ENCODE measurements around the gene ESYT3. TPM values are rescaled to one million over a fixed set of nuclear protein-coding genes. Genes with fewer than 3 reads are reported as not detected.
"Not testable (repeated sequence)": the region's sequence is repeated elsewhere in the genome, so short reads cannot be mapped to it uniquely, and the experiment has no call there.

ESYT3 gene
- total RNA-seq, 1 donor from 2014 or later, result 66.4 TPM

DNA sequence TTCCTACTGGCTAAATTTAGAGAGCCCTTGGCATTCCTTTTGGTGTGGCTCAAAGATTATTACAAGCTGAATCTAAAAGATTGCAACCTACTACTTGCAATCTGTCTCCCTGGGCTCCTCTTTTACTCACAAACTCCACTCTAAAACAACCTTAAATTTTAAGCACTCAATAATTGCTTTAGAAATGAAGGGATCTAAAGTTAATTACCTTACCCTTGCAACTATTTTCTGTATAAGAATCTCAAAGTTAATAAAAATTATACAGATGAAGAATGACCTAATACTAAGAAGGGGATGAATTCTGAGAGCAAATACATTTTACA is 60.2 kb downstream of the ESYT3 start:
- ATAC-seq (no peak), DNase-seq (no peak)
- intact Hi-C loops (cut with DNase I), result no loop called here
- Histone ChIP-seq H3K4me3 (no peak overlapping the region), H3K27ac (no peak overlapping the region), H3K4me1 (no peaks in the 10 kb centered on the region), H3K27me3 (no peaks in the 10 kb centered on the region), H3K36me3 (peaks cover 6% of the 10 kb centered on the region), H3K9me3 (no peaks in the 10 kb centered on the region)
- TF ChIP-seq, protein P1, sequence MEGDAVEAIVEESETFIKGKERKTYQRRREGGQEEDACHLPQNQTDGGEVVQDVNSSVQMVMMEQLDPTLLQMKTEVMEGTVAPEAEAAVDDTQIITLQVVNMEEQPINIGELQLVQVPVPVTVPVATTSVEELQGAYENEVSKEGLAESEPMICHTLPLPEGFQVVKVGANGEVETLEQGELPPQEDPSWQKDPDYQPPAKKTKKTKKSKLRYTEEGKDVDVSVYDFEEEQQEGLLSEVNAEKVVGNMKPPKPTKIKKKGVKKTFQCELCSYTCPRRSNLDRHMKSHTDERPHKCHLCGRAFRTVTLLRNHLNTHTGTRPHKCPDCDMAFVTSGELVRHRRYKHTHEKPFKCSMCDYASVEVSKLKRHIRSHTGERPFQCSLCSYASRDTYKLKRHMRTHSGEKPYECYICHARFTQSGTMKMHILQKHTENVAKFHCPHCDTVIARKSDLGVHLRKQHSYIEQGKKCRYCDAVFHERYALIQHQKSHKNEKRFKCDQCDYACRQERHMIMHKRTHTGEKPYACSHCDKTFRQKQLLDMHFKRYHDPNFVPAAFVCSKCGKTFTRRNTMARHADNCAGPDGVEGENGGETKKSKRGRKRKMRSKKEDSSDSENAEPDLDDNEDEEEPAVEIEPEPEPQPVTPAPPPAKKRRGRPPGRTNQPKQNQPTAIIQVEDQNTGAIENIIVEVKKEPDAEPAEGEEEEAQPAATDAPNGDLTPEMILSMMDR (IDR thresholded peaks at IDR 0.05), result no peak

DNA sequence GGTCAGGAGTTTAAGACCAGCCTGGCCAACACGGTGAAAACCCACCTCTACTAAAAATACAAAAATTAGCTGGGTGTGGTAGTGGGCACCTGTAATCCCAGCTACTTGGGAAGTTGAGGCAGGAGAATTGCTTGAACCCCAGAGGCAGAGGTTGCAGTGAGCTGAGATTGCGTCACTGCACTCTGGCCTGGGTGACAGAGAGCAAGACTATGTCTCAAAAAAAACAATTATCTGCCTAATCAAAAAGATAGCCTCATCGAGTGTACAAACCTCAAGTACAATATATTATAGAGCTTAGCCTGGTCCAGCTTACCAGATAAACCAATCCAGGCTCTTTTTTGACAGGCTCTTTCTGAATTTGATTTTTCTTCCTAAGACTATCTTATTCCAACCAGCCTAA is 61.2 kb downstream of the ESYT3 start:
- ATAC-seq; DNase-seq; H3K27ac ChIP-seq; H3K4me1 ChIP-seq; H3K4me3 ChIP-seq; intact Hi-C loops (cut with DNase I); H3K27me3 ChIP-seq; H3K9me3 ChIP-seq: not testable (repeated sequence)
- H3K36me3 ChIP-seq, result peaks cover 16% of the 10 kb centered on the region

DNA sequence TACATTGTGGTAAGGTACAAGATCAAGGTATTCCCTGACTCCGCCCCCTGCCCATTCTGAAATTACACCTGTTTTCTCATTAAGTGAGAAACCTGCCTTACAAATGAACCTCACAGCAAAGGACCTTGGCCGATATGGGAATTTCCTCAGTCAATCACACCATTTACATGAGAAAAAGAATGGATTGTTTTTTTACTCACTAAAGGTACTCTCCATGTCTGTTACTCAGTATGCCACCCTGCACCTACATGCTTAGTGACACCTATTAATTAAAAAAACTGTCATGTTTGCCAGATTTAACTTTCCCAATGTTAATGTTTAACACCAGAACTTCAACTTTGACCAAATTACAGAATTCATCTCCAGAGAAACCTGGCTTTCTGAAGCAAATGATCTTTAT is 62.0 kb downstream of the ESYT3 start:
- Histone ChIP-seq H3K4me3 (no peak overlapping the region), H3K36me3 (peaks cover 16% of the 10 kb centered on the region), H3K27me3 (no peaks in the 10 kb centered on the region), H3K9me3 (no peaks in the 10 kb centered on the region), H3K27ac (no peak overlapping the region), H3K4me1 (no peaks in the 10 kb centered on the region)
- TF ChIP-seq, protein P1 (IDR thresholded peaks at IDR 0.05), result no peak
- no peak for ATAC-seq
- intact Hi-C loops (cut with DNase I), result no loop called here
- no peak for DNase-seq

DNA sequence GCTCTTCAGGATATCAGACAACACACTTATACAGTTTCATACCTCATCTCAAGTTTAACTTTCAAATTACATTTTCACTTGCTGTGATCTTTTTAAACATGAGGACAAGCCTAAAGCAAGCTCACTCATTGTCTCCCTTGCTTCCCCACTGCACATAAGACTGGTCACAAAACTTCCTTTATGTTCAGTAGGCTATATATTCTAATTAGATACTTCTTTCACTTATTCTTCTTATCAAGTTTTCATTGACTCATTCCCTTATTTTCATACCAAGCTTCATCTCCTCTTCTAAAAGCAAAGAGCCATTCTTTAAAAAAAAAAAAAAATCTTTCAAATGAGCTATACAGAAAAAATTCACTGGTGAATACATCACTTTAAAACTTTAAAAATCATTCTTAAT is 62.6 kb downstream of the ESYT3 start:
- peaks cover 16% of the 10 kb centered on the region for H3K36me3 ChIP-seq
- TF ChIP-seq, protein P1 (IDR thresholded peaks at IDR 0.05), result no peak
- H3K4me1 ChIP-seq, result no peaks in the 10 kb centered on the region
- ATAC-seq, result no peak
- H3K27ac ChIP-seq, result no peak overlapping the region
- intact Hi-C loops (cut with DNase I), result no loop called here
- H3K4me3 ChIP-seq, result no peak overlapping the region
- H3K9me3 ChIP-seq, result no peaks in the 10 kb centered on the region
- no peak for DNase-seq
- no peaks in the 10 kb centered on the region for H3K27me3 ChIP-seq

DNA sequence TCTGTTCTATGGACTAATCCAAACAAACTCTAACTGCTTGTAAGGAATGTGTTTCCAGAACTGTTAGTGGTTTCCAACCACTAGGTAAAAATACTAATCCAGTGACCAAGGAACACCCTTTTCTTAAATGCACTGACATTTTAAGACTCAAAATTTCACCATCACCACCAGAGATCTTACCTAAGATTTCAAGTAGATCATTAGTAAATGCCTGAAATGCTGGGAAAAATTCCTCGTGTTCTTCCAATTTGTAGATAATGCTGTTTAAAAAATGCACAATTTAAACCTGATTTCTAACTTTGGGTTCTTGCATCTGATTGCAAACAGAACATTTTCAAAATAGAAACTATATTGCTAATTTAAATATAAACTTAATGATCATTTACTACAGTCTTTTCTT is 63.4 kb downstream of the ESYT3 start:
- H3K27me3 ChIP-seq, result no peaks in the 10 kb centered on the region
- H3K27ac ChIP-seq, result no peak overlapping the region
- H3K36me3 ChIP-seq, result peaks cover 16% of the 10 kb centered on the region
- DNase-seq (no peak), ATAC-seq (no peak)
- no peaks in the 10 kb centered on the region for H3K4me1 ChIP-seq
- intact Hi-C loops (cut with DNase I), result no loop called here
- no peak overlapping the region for H3K4me3 ChIP-seq
- TF ChIP-seq, protein P1 (IDR thresholded peaks at IDR 0.05), result no peak
- no peaks in the 10 kb centered on the region for H3K9me3 ChIP-seq

DNA sequence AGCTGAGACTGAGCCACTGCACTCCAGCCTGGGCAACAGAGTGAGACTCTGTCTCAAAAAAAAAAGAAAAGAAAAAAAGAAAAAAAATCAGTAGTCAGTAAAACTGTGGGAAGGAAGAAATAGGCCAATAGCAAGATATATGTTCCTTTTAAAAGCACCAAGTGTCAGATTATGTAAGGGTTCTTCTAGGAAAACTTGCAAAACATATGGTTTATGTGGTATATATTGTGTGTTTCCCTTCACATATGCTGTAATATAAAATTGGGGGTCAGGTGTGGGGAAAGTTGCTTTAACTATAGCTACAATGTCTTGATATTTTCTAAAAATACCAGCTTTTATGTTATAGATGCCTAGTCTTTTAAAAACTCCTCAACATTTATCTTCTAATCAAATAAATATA is 64.6 kb downstream of the ESYT3 start:
- Histone ChIP-seq H3K36me3 (peaks cover 16% of the 10 kb centered on the region), H3K4me1 (no peaks in the 10 kb centered on the region), H3K4me3 (no peak overlapping the region), H3K27ac (no peak overlapping the region), H3K27me3 (no peaks in the 10 kb centered on the region), H3K9me3 (no peaks in the 10 kb centered on the region)
- ATAC-seq (no peak), DNase-seq (no peak)
- intact Hi-C loops (cut with DNase I), result no loop called here
- TF ChIP-seq, protein P1 (IDR thresholded peaks at IDR 0.05), result no peak
